HepG2 (cell line): ENCODE data around the gene AOX1. TPM values are rescaled to one million over a fixed set of nuclear protein-coding genes. Genes with fewer than 3 reads are reported as not detected.

ENCODE experiments used
- ATAC-seq: fragments of 200-7000 bp; cut with Tn5 transposase; 3 replicates; pipeline ENCODE4 v1.9.1; 2020; ENCODE audit warnings: mild to moderate bottlenecking, moderate library complexity
- BruUV-seq: library from RNA; stranded (reverse); fragments of 400-500 nt; replicated peaks from 2 replicates; lab custom pipeline; 2021; lab: Mats Ljungman, UMichigan
- CTCF ChIA-PET: fragments of 300-600 bp; formaldehyde crosslinking; extraction: SDS; loops from one replicate; lab custom pipeline; 2021; ENCODE audit warnings: low total read pairs, inconsistent platforms, low intra/inter-chr PET ratio; lab: Yijun Ruan, JAX
- POLR2A ChIA-PET: fragments of 350-600 bp; sonication (Branson Sonifier 250); formaldehyde crosslinking; loops from one replicate; lab custom pipeline; 2020; ENCODE audit warnings: antibody characterized with exemption, inconsistent platforms; lab: Yijun Ruan, JAX
- DNase-seq: peaks from one replicate; pipeline ENCODE4 v3.0.0-alpha.2; 2015; ENCODE audit warnings: low spot score
- FAIRE-seq: peaks from 3 replicates; lab custom pipeline; 2011; peaks lifted over from hg19 to GRCh38; lab: Jason Lieb, UNC
- H2AFZ ChIP-seq: one replicate; pipeline ENCODE4 v1.6.1; 2011; ENCODE audit warnings: low read length, inconsistent platforms
- H3K27ac ChIP-seq: fragments of 300-600 bp; 3 replicates; pipeline ENCODE4 v1.8.0; 2011; ENCODE audit warnings: mixed run types, mild to moderate bottlenecking, mixed read lengths, low read length, inconsistent platforms; ENCODE audit not compliant: insufficient read depth; ENCODE audit errors: extremely low read length
- H3K27me3 ChIP-seq, 2 experiments: fragments of 200-600 bp in 1 of 2; 2 replicates in 1 of 2; 3 replicates in 1 of 2; pipeline versions ENCODE4 v1.6.0 to v1.8.0; 2011; ENCODE audit warnings: low read length in 2 of 2, mild to moderate bottlenecking in 2 of 2, moderate library complexity in 2 of 2, inconsistent platforms in 1 of 2; ENCODE audit not compliant: insufficient read depth in 2 of 2, control insufficient read depth in 1 of 2
- H3K36me3 ChIP-seq, 2 experiments: fragments of 200-600 bp in 1 of 2; replicated peaks in 1 of 2; 2 replicates in 1 of 2; 3 replicates in 1 of 2; pipeline versions ENCODE4 v1.5.1 to v1.8.0; 2011; ENCODE audit warnings: low read length in 2 of 2, inconsistent platforms in 1 of 2; ENCODE audit not compliant: insufficient read depth in 2 of 2, control insufficient read depth in 1 of 2
- H3K4me1 ChIP-seq: 2 replicates; pipeline ENCODE4 v1.5.1; 2012; ENCODE audit warnings: low read length, inconsistent platforms; ENCODE audit not compliant: insufficient read depth
- H3K4me2 ChIP-seq: 2 replicates; pipeline ENCODE4 v1.6.0; 2011; ENCODE audit warnings: low read depth, low read length, inconsistent platforms
- H3K4me3 ChIP-seq, 3 experiments: fragments of 200-600 bp in 1 of 3; sonication (generic), shearing (Covaris generic) in 1 of 3; replicated peaks in 1 of 3; 2 replicates each; pipeline ENCODE4 v1.5.1; 2011 to 2016; ENCODE audit warnings: low read length in 3 of 3, inconsistent platforms in 2 of 3, low read depth in 2 of 3, mild to moderate bottlenecking in 2 of 3, control low read depth in 1 of 3, mixed read lengths in 1 of 3; ENCODE audit not compliant: insufficient read depth in 1 of 3
- H3K79me2 ChIP-seq: one replicate; pipeline ENCODE4 v1.6.1; 2011; ENCODE audit warnings: low read length, inconsistent platforms; ENCODE audit not compliant: insufficient read depth
- H3K9ac ChIP-seq: 2 replicates; pipeline ENCODE4 v1.6.0; 2011; ENCODE audit warnings: mild to moderate bottlenecking, low read depth, low read length, inconsistent platforms; ENCODE audit not compliant: insufficient read depth
- H3K9me3 ChIP-seq: 2 replicates; pipeline ENCODE4 v1.5.1; 2012; ENCODE audit warnings: mild to moderate bottlenecking, low read length
- H4K20me1 ChIP-seq: 2 replicates; pipeline ENCODE4 v1.6.0; 2011; ENCODE audit warnings: inconsistent platforms, mild to moderate bottlenecking, low read length, moderate library complexity; ENCODE audit not compliant: insufficient read depth
- CEBPG ChIP-seq: IDR thresholded peaks from 2 replicates; pipeline ENCODE4 v1.6.1; 2016
- NONO ChIP-seq, 2 experiments: fragments of 450-650 bp in 1 of 2; sonication (generic) in 1 of 2; formaldehyde crosslinking in 1 of 2; IDR thresholded peaks in 1 of 2; conservative IDR thresholded peaks in 1 of 2; 2 replicates each; pipeline versions ENCODE4 v1.6.1 to v1.8.0; 2017 to 2022; ENCODE audit warnings: mild to moderate bottlenecking in 1 of 2, missing genetic modification reagents in 1 of 2, moderate library complexity in 1 of 2
- PAF1 ChIP-seq: IDR thresholded peaks from 2 replicates; pipeline ENCODE4 v1.6.1; 2016; ENCODE audit warnings: missing genetic modification reagents, missing compliant biosample characterization
- TCF7L2 ChIP-seq: IDR thresholded peaks from 2 replicates; pipeline ENCODE4 v1.6.1; 2011; ENCODE audit warnings: mild to moderate bottlenecking, low read depth, low read length, moderate library complexity
- THYN1 ChIP-seq: sonication (generic); formaldehyde crosslinking; IDR thresholded peaks from 2 replicates; pipeline ENCODE4 v1.8.1; 2023; ENCODE audit warnings: low read depth, mild to moderate bottlenecking, moderate library complexity, missing genetic modification reagents, borderline replicate concordance
- U2AF2 ChIP-seq: fragments of 200-400 bp; formaldehyde crosslinking; IDR thresholded peaks from 2 replicates; pipeline ENCODE4 v1.6.1; 2017; ENCODE audit warnings: low read depth, mild to moderate bottlenecking, low read length
- ZMYM2 ChIP-seq: sonication (generic); formaldehyde crosslinking; IDR thresholded peaks from 2 replicates; pipeline ENCODE4 v1.8.0; 2022; ENCODE audit warnings: mild to moderate bottlenecking, missing genetic modification reagents
- ZNF629 ChIP-seq: sonication (generic); formaldehyde crosslinking; conservative IDR thresholded peaks from 2 replicates; pipeline ENCODE4 v1.5.0; 2020; ENCODE audit warnings: missing genetic modification reagents
- WGBS: methylation state at CpG from one replicate; pipeline ENCODE4 v1.1.6; 2017; ENCODE audit warnings: low lambda C conversion rate; 5-methylcytosine and 5-hydroxymethylcytosine counted together
- in situ Hi-C: cut with HindIII; loops from 2 replicates; pipeline ENCODE4 v1.10.0; 2017; ENCODE audit warnings: low pct_unique_long_range_greater_than_20kb; ENCODE audit not compliant: extremely low pct_ligation_motif_present
- intact Hi-C: fragments of 100-400 bp; cut with micrococcal nuclease; formaldehyde crosslinking; loops from one replicate; pipeline ENCODE4 v1.10.0; 2022; ENCODE audit not compliant: unreplicated experiment
- polyA plus RNA-seq, 8 experiments: library from polyadenylated mRNA; depleted of rRNA in 3 of 8; stranded (reverse) in 7 of 8; unstranded in 1 of 8; fragments of >200 nt; fragmentation: Illumina TruSeq in 4 of 8; extraction: Trizol in 4 of 8; gene quantifications; 2 replicates each; pipeline versions ENCODE4 v1.2.1 to v1.2.3, GENCODE V29; 2011 to 2016; ENCODE audit warnings: low read depth in 4 of 8, missing spikeins in 1 of 8, mixed read lengths in 1 of 8; ENCODE audit not compliant: insufficient read depth in 1 of 8
- total RNA-seq, 5 experiments: library from RNA; depleted of rRNA; stranded (reverse); fragments of >200 nt; fragmentation: Illumina TruSeq; extraction: Trizol; gene quantifications; 2 replicates each; pipeline ENCODE4 v1.2.3, GENCODE V29; 2016; ENCODE audit warnings: low read depth in 1 of 5
- TF ChIP-seq, protein P1 (sequence below): sonication (generic); formaldehyde crosslinking; IDR thresholded peaks from 2 replicates; pipeline ENCODE4 v1.8.1; 2022; ENCODE audit warnings: mild to moderate bottlenecking, missing genetic modification reagents

Gene AOX1
- total and polyA plus RNA-seq, 2 of the 13 experiments (the other 11 are each of a cell fraction or from before 2014, with no cell fraction given), result 9.2 to 18.0 TPM

DNA sequence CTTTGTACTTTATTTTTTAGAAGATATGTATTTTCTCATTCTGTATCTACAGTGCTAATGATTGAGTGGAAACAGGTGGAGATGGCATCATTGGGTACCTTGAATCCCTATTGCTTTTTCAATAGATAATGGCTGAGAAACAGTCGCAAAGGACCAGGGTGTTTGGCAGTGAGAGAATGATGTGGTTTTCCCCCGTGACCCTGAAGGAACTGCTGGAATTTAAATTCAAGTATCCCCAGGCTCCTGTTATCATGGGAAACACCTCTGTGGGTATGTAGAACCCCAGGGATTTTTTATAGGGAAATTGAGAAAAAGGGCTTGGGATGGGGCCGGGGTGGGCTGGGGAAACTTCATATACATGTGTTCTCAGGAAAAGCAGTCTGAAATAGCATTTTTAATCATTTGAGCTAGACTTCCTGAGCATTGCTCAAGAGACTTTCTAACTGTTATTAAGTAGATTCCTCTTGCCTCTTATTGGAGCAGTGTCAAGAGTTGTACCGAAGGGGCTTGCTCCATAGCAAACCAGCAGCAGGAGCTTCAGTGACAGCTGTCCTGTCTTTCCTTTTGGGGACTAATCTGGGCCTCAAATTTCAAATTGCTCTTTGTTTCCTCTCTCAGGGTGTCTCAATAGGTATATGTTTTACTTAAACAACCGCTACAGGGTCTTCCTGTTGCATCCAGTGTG, 18.9 kb downstream of the AOX1 start:
- in situ Hi-C loops, result no loop called here
- Histone ChIP-seq H3K4me3 (no peak overlapping the region), H3K4me1 (peaks cover 21% of the 10 kb centered on the region), H3K9me3 (no peaks in the 10 kb centered on the region), H3K4me2 (no peak overlapping the region), H4K20me1 (no peaks in the 10 kb centered on the region), H3K27ac (peak overlapping the region; percentile 16), H3K79me2 (no peaks in the 10 kb centered on the region), H2AFZ (no peak overlapping the region), H3K9ac (no peak overlapping the region), H3K36me3 (no peaks in the 10 kb centered on the region), H3K27me3 (no peaks in the 10 kb centered on the region)
- TF ChIP-seq, protein P1, sequence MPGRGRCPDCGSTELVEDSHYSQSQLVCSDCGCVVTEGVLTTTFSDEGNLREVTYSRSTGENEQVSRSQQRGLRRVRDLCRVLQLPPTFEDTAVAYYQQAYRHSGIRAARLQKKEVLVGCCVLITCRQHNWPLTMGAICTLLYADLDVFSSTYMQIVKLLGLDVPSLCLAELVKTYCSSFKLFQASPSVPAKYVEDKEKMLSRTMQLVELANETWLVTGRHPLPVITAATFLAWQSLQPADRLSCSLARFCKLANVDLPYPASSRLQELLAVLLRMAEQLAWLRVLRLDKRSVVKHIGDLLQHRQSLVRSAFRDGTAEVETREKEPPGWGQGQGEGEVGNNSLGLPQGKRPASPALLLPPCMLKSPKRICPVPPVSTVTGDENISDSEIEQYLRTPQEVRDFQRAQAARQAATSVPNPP, result no peak
- TF ChIP-seq ZMYM2 (CRISPR knock-in tag) (no peak), U2AF2 (no peak), CEBPG (CRISPR knock-in tag) (no peak), THYN1 (CRISPR knock-in tag) (no peak)
- WGBS, result 95% methylated on average over 5 of the region's 5 CpGs
- ChIA-PET CTCF (no interaction called here), POLR2A (interaction anchor here (0.7 to 5.6 kb wide), 10 partner anchors 10 to 259 kb away, joined by 3 to 73 read pairs (median 6); partner anchors contain the start of genes AOX1, CLK1 and KCTD18)
- ATAC-seq (no peak), DNase-seq (no peak), FAIRE-seq (no peak)
- TSS peak; percentile 39 for BruUV-seq
- intact Hi-C loops, result loop anchor here (2.0 kb wide), 1 partner anchor 18 kb away; the partner anchor contains the start of gene AOX1

DNA sequence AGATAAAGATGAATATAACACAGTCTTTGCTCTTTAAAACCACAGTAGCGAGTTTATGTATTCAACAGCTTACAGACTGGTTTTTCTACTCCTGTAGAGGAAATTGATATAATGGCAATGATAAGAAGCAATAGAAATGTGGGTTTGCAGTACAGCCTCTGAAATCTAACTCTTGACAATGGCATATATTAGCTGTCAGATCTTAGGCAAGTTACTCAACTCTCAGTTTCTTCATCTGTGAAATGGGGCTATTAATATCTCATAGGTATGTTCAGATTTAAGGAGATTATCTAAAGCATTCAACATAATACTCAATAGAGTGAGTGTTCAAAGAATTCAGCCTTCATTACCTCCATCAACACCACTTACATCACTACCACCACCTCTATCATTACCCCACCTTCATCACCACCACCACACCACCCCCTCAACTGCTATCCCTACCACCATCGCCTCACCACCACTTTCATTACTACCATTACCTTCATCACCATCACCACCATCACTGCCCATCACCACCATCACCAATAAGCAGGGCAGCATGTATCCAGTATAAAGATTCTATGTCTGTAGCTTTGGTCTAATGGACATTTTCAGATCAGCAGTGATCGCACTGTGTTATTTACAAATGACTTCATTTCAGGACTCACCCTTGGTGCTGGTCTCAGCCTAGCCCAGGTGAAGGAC, 22.7 kb downstream of the AOX1 start:
- Histone ChIP-seq H2AFZ (no peak overlapping the region), H4K20me1 (no peaks in the 10 kb centered on the region), H3K27me3 (no peaks in the 10 kb centered on the region), H3K36me3 (no peaks in the 10 kb centered on the region), H3K79me2 (no peaks in the 10 kb centered on the region), H3K4me3 (no peak overlapping the region), H3K9ac (no peak overlapping the region), H3K4me2 (no peak overlapping the region), H3K27ac (no peak overlapping the region), H3K4me1 (peaks cover 15% of the 10 kb centered on the region), H3K9me3 (no peaks in the 10 kb centered on the region)
- in situ Hi-C loops (no loop called here), intact Hi-C loops (no loop called here)
- ChIA-PET POLR2A (interaction anchor here (1.1 kb wide), 1 partner anchor 22 kb away, joined by 4 read pairs; the partner anchor contains the start of gene AOX1), CTCF (no interaction called here)
- FAIRE-seq, result no peak
- no peak for TF ChIP-seq TCF7L2
- TF ChIP-seq NONO (IDR thresholded peaks at IDR 0.05), result no peak
- no peak for TF ChIP-seq NONO (CRISPR knock-in tag; conservative IDR thresholded peaks at IDR 0.05)
- TF ChIP-seq ZNF629 (CRISPR knock-in tag), result peak; percentile 39
- TF ChIP-seq PAF1 (CRISPR knock-in tag), result no peak
- BruUV-seq, result no TSS peak
- no peak for DNase-seq
- WGBS, result 61% methylated on average over 3 of the region's 3 CpGs
- ATAC-seq, result no peak
